ENCODE measurements around the gene TRIM69.
"Not testable (repeated sequence)": the region's sequence is repeated elsewhere in the genome, so short reads cannot be mapped to it uniquely, and the experiment has no call there.

TRIM69 gene

GRCh38 chr15:44736181-44736765, at the start of gene TRIM69:
Gene TRIM69, plus strand, starts transcription at chr15:44736528. Its CDS starts 177 bp downstream, at chr15:44736705.
- DNase-seq = no peak

GRCh38 chr15:44689318-44689717, 47.0 kb upstream of the TRIM69 start:
- not testable (repeated sequence) for DNase-seq

GRCh38 chr15:44690245-44690644, 46.1 kb upstream of the TRIM69 start:
- not testable (repeated sequence) for DNase-seq

- no peak for DNase-seq
Measured at GRCh38 chr15:44692659-44693058, 43.7 kb upstream of the TRIM69 start.

GRCh38 chr15:44694416-44694815, 41.9 kb upstream of the TRIM69 start:
- DNase-seq = no peak

- DNase-seq = no peak
Measured at GRCh38 chr15:44695294-44695693, 41.0 kb upstream of the TRIM69 start.

- no peak for DNase-seq
Measured at GRCh38 chr15:44697014-44697413, 39.3 kb upstream of the TRIM69 start.

- no peak for DNase-seq
Measured at GRCh38 chr15:44698641-44699040, 37.7 kb upstream of the TRIM69 start.

- not testable (repeated sequence) for DNase-seq
Measured at GRCh38 chr15:44700676-44701075, 35.7 kb upstream of the TRIM69 start.

- no peak for DNase-seq
Measured at GRCh38 chr15:44705986-44706385, 30.3 kb upstream of the TRIM69 start.

- DNase-seq = no peak
Measured at GRCh38 chr15:44706401-44706800, 29.9 kb upstream of the TRIM69 start.

- no peak for DNase-seq
Measured at GRCh38 chr15:44706946-44707636, 29.2 kb upstream of the TRIM69 start.

- DNase-seq = no peak
Measured at GRCh38 chr15:44710236-44711095, 25.9 kb upstream of the TRIM69 start.

- peak; percentile 84 for DNase-seq
Measured at GRCh38 chr15:44711096-44711742, 25.1 kb upstream of the TRIM69 start, which contains the start of the genes B2M and PATL2. Gene B2M, plus strand, starts transcription at chr15:44711517. Its CDS starts 30 bp downstream, at chr15:44711547. Gene PATL2, minus strand, starts transcription at chr15:44711323. Its CDS starts 34,833 bp downstream, at chr15:44676490.

- DNase-seq = peak; percentile 6
Measured at GRCh38 chr15:44711743-44712345, 24.5 kb upstream of the TRIM69 start.

GRCh38 chr15:44712346-44713005, 23.9 kb upstream of the TRIM69 start:
- DNase-seq = peak; percentile 61

GRCh38 chr15:44713006-44713966, 23.0 kb upstream of the TRIM69 start:
- DNase-seq = peak; percentile 28

GRCh38 chr15:44715142-44715796, 21.1 kb upstream of the TRIM69 start:
- DNase-seq = no peak

- DNase-seq = no peak
Measured at GRCh38 chr15:44715797-44716334, 20.5 kb upstream of the TRIM69 start.

Data from NCI-H1105 treated with DMSO at 0.1 percent for 48 hours (cell line).